Measurements from ENCODE around the gene FLNB. TPM values are rescaled to one million over a fixed set of nuclear protein-coding genes. Genes with fewer than 3 reads are reported as not detected.

Gene FLNB
- total and polyA plus RNA-seq, 2 of the 8 experiments (the other 6 are each of a cell fraction or from before 2014, with no cell fraction given) = 72.3 to 118 TPM

GRCh38 chr3:58065700-58066167 is 57.5 kb downstream of the FLNB start:
- Histone ChIP-seq H3K79me2 (ENCODE audit: control insufficient read depth in 1 of 2, insufficient read depth in 2 of 2, low read length in 2 of 2) (peaks cover 0 to 82% of the 10 kb centered on the region in 2 experiments; a peak in 3 of 4 replicates), H4K5ac (ENCODE audit: insufficient read length, low read depth, low read length) (no peak overlapping the region), H2BK20ac (ENCODE audit: low read length) (peak overlapping the region; percentile 92; the same call in 1 of the 2 replicates), H3K4ac (replicated peaks; ENCODE audit: insufficient read length, low read depth, low read length) (no peak overlapping the region), H2BK5ac (ENCODE audit: low read depth, low read length) (no peak overlapping the region), H3K23ac (ENCODE audit: insufficient read length) (no peak overlapping the region), H3K27ac (ENCODE audit: low read depth, low read length) (no peak overlapping the region), H3K4me3 (ENCODE audit: extremely low read depth in 1 of 4, insufficient read depth in 2 of 4, low read depth in 3 of 4, low read length in 4 of 4) (no peak overlapping the region), H2BK120ac (replicated peaks; ENCODE audit: low read depth, low read length) (no peak overlapping the region), H3K9ac (replicated peaks in 1 of 4; ENCODE audit: extremely low read depth in 1 of 4, low read depth in 3 of 4, low read length in 3 of 4) (no peak overlapping the region; a peak in 2 of 7 replicates), H3K4me1 (replicated peaks in 1 of 4; ENCODE audit: control insufficient read depth in 3 of 4, insufficient read depth in 4 of 4, low read length in 3 of 4) (peaks cover 14 to 30% (median 19%) of the 10 kb centered on the region in 4 experiments), H3K9me3 (ENCODE audit: insufficient read depth in 2 of 2, low read depth in 1 of 2, low read length in 1 of 2) (no peaks in the 10 kb centered on the region), H4K91ac (replicated peaks; ENCODE audit: insufficient read length, low read length) (no peak overlapping the region), H3K23me2 (ENCODE audit: low read depth, low read length) (no peaks in the 10 kb centered on the region; the same call in 1 of the 2 replicates), H3K14ac (ENCODE audit: insufficient read length) (no peak overlapping the region), H4K20me1 (replicated peaks in 1 of 2; ENCODE audit: control insufficient read depth in 1 of 2, insufficient read depth in 2 of 2, low read length in 2 of 2) (peaks cover 5 to 19% of the 10 kb centered on the region in 2 experiments), H3K18ac (ENCODE audit: extremely low read depth, low read length) (peak overlapping the region; percentile 38), H2BK12ac (ENCODE audit: low read depth, low read length) (no peak overlapping the region), H3K36me3 (ENCODE audit: control insufficient read depth in 2 of 4, insufficient read depth in 4 of 4, low read length in 3 of 4) (no peaks in the 10 kb centered on the region), H4K8ac (ENCODE audit: extremely low read depth, insufficient read depth, low read length) (no peak overlapping the region), H3K4me2 (ENCODE audit: insufficient read depth in 1 of 2, low read depth in 2 of 2, low read length in 2 of 2) (peak overlapping the region in 1 of 2 experiments; percentile 8; a peak in 1 of 4 replicates), H2AFZ (ENCODE audit: low read length) (no peak overlapping the region), H3K27me3 (replicated peaks in 1 of 4; ENCODE audit: control insufficient read depth in 3 of 4, extremely low read depth in 1 of 4, insufficient read depth in 3 of 4, low read length in 3 of 4) (no peaks in the 10 kb centered on the region), H3K56ac (replicated peaks; ENCODE audit: insufficient read length, low read depth, low read length) (no peak overlapping the region), H2AK5ac (ENCODE audit: low read depth, low read length) (0 out of 2 replicates have a peak overlapping the region, but pooled peaks have one; percentile 31), H2BK15ac (ENCODE audit: low read length) (no peak overlapping the region), H3K79me1 (ENCODE audit: low read depth, low read length) (peaks cover 18% of the 10 kb centered on the region)
- CTCF ChIA-PET (ENCODE audit: partially characterized antibody) = interaction anchor here (0.6 to 2.1 kb wide), 3 partner anchors 45 to 78 kb away, joined by 3 to 6 read pairs (median 4); no protein-coding TSS in a partner anchor
- POLR2A ChIA-PET (ENCODE audit: partially characterized antibody) = interaction anchor here (0.8 kb wide), 1 partner anchor 8 kb away, joined by 3 read pairs; no protein-coding TSS in a partner anchor
- WGBS, 2 experiments (ENCODE audit: extremely low coverage in 1 of 2, insufficient coverage in 1 of 2, insufficient read length in 1 of 2, insufficient replicate concordance in 2 of 2, low coverage in 1 of 2, low lambda C conversion rate in 2 of 2, missing lambda C conversion rate in 1 of 2) = 71% methylated on average over 6 of the region's 6 CpGs; no CpG with 5 or more reads in 1 of the 2 experiments
- DNase-seq (ENCODE audit: low read depth in 1 of 2, low spot score in 2 of 2) (no peak), FAIRE-seq (no peak)
- no peak for TF ChIP-seq POLR2A (IDR thresholded peaks at IDR 0.05; ENCODE audit: control extremely low read depth in 1 of 2, low read depth in 2 of 2, low read length in 2 of 2)
- peak; percentile 18 for TF ChIP-seq ASH2L (IDR thresholded peaks at IDR 0.05; ENCODE audit: low read length)
